ENCODE results near the gene LHX6. TPM values are rescaled to one million over a fixed set of nuclear protein-coding genes. Genes with fewer than 3 reads are reported as not detected.

Gene LHX6
- total and polyA plus RNA-seq, 9 of the 15 experiments (the other 6 are each of a cell fraction or from before 2014, with no cell fraction given): 2.8 to 16.3 (median 7.9) TPM

DNA sequence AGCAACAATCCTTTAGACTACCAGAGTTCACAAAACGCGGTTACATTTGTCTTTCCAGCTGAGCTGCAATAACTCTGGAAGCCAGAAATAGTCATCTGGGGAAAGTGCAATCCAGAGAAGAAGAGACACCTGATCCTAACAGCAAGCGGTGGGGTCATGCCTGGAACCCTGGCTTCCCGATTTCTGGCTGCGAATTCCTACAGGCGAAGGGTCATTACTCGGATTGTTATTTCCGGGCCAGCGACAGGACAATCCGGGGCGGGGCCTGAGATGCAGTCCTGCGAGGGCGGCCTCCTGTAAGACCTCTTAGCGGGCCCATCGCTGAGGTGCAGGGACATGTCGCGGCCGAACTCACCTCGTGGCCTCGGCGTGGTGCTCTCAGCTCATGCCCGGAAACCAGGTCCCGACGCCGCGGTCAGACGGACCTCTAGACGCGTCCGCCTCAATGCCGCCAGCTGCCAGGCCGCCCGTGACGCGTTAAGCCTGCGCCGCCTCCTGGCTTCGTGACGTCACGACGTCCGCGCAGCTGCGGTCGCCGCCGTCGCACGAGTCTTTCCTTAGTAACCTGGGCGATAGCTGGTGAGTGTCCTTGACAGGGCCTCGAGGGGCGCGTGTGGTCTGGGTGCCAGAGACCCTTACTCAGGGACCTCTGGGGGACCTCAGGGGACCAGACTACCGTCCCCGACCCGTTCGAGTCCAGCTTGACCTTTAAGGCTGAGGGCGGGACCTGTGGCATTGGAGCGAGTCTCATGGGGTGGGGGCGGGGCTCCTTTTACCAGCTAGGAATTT lies 35.8 kb upstream of the LHX6 start, which contains the start of the genes MRRF and RBM18:
Gene MRRF (plus strand): TSS at position 523 of the 789 bp plus-strand sequence. CDS start 6,010 bp downstream, outside the sequence.
Gene RBM18 (minus strand): TSS at position 481 of the 789 bp plus-strand sequence. CDS start 3,348 bp downstream, outside the sequence.
- no peaks in the 10 kb centered on the region for H3K9me3 ChIP-seq (replicated peaks; ENCODE audit: control insufficient read depth, insufficient read depth, low read depth, low read length)
- POLR2A ChIA-PET: interaction anchor here (0.6 to 3.9 kb wide), 12 partner anchors 10 to 110 kb away, joined by 3 to 18 read pairs (median 4); no protein-coding TSS in a partner anchor
- no peaks in the 10 kb centered on the region for H3K9me1 ChIP-seq (ENCODE audit: control insufficient read depth, insufficient read depth, low read length)
- H3K4me1 ChIP-seq (replicated peaks in 1 of 2; ENCODE audit: control insufficient read depth in 2 of 2, insufficient read depth in 2 of 2, low read length in 2 of 2): peaks cover 0 to 26% of the 10 kb centered on the region in 2 experiments; a peak in 2 of 5 replicates
- no peaks in the 10 kb centered on the region for H4K20me1 ChIP-seq (replicated peaks; ENCODE audit: control insufficient read depth, insufficient read depth, low read length)
- ATAC-seq (peak; percentile 89), DNase-seq (ENCODE audit: extremely low read depth in 1 of 4, low spot score in 3 of 4) (peak; percentile 89 to 96 (median 90)), FAIRE-seq (peak; percentile 81)
- CTCF ChIA-PET (ENCODE audit: low intra/inter-chr PET ratio): no interaction called here
- H3K79me2 ChIP-seq (ENCODE audit: control insufficient read depth, insufficient read depth, low read length): peaks cover 82% of the 10 kb centered on the region
- in situ Hi-C loops (cut with MboI) (no loop called here), intact Hi-C loops (cut with micrococcal nuclease) (loop anchor here (2.0 to 5.0 kb wide), 2 partner anchors 52 to 107 kb away; partner anchors contain the start of genes MORN5 and NDUFA8)
- H3K27ac ChIP-seq (ENCODE audit: extremely low read depth, low read depth, low read length): peak within 1 kb of the TSS; percentile 94
- peak within 1 kb of the TSS; percentile 90 for H2AFZ ChIP-seq (ENCODE audit: low read depth, low read length)
- H3K4me3 ChIP-seq: peak within 1 kb of the TSS; percentile 85
- peaks cover 63% of the 10 kb centered on the region for H3K36me3 ChIP-seq (ENCODE audit: control insufficient read depth, insufficient read depth, low read length)
- under 1% methylated on average over 59 of the region's 60 CpGs for WGBS (ENCODE audit: insufficient coverage, low coverage, missing lambda C conversion rate)
- peak within 1 kb of the TSS; percentile 97 for H3K4me2 ChIP-seq (ENCODE audit: insufficient read depth, low read length)
- no peaks in the 10 kb centered on the region for H3K27me3 ChIP-seq (ENCODE audit: control insufficient read depth in 2 of 2, insufficient read depth in 2 of 2, low read length in 2 of 2)
- peak within 1 kb of the TSS; percentile 95 for H3K9ac ChIP-seq (ENCODE audit: insufficient read depth in 1 of 2, low read depth in 2 of 2, low read length in 2 of 2)
- TSS peak; percentile 63 for BruUV-seq (replicated peaks)
- TF ChIP-seq ZNF830 (CRISPR knock-in tag; IDR thresholded peaks at IDR 0.05) (no peak), CCNT2 (IDR thresholded peaks at IDR 0.05; ENCODE audit: borderline replicate concordance, extremely low read depth, insufficient read length, low read depth, low read length) (no peak), RBM22 (IDR thresholded peaks at IDR 0.05; ENCODE audit: low read depth, low read length, poor library complexity, severe bottlenecking) (no peak), ZNF174 (CRISPR knock-in tag; IDR thresholded peaks at IDR 0.05) (no peak), MECOM (CRISPR knock-in tag; IDR thresholded peaks at IDR 0.05) (no peak), CEBPG (CRISPR knock-in tag; IDR thresholded peaks at IDR 0.05) (0 out of 2 replicates have a peak, but pooled peaks have one; percentile 1), CEBPG (tag; conservative IDR thresholded peaks at IDR 0.05 in 1 of 2, IDR thresholded peaks at IDR 0.05 in 1 of 2) (no peak), XRCC4 (IDR thresholded peaks at IDR 0.05; ENCODE audit: extremely low read depth, insufficient read depth, insufficient read length) (no peak), XRCC3 (IDR thresholded peaks at IDR 0.05) (no peak)
- TF ChIP-seq, protein P1, sequence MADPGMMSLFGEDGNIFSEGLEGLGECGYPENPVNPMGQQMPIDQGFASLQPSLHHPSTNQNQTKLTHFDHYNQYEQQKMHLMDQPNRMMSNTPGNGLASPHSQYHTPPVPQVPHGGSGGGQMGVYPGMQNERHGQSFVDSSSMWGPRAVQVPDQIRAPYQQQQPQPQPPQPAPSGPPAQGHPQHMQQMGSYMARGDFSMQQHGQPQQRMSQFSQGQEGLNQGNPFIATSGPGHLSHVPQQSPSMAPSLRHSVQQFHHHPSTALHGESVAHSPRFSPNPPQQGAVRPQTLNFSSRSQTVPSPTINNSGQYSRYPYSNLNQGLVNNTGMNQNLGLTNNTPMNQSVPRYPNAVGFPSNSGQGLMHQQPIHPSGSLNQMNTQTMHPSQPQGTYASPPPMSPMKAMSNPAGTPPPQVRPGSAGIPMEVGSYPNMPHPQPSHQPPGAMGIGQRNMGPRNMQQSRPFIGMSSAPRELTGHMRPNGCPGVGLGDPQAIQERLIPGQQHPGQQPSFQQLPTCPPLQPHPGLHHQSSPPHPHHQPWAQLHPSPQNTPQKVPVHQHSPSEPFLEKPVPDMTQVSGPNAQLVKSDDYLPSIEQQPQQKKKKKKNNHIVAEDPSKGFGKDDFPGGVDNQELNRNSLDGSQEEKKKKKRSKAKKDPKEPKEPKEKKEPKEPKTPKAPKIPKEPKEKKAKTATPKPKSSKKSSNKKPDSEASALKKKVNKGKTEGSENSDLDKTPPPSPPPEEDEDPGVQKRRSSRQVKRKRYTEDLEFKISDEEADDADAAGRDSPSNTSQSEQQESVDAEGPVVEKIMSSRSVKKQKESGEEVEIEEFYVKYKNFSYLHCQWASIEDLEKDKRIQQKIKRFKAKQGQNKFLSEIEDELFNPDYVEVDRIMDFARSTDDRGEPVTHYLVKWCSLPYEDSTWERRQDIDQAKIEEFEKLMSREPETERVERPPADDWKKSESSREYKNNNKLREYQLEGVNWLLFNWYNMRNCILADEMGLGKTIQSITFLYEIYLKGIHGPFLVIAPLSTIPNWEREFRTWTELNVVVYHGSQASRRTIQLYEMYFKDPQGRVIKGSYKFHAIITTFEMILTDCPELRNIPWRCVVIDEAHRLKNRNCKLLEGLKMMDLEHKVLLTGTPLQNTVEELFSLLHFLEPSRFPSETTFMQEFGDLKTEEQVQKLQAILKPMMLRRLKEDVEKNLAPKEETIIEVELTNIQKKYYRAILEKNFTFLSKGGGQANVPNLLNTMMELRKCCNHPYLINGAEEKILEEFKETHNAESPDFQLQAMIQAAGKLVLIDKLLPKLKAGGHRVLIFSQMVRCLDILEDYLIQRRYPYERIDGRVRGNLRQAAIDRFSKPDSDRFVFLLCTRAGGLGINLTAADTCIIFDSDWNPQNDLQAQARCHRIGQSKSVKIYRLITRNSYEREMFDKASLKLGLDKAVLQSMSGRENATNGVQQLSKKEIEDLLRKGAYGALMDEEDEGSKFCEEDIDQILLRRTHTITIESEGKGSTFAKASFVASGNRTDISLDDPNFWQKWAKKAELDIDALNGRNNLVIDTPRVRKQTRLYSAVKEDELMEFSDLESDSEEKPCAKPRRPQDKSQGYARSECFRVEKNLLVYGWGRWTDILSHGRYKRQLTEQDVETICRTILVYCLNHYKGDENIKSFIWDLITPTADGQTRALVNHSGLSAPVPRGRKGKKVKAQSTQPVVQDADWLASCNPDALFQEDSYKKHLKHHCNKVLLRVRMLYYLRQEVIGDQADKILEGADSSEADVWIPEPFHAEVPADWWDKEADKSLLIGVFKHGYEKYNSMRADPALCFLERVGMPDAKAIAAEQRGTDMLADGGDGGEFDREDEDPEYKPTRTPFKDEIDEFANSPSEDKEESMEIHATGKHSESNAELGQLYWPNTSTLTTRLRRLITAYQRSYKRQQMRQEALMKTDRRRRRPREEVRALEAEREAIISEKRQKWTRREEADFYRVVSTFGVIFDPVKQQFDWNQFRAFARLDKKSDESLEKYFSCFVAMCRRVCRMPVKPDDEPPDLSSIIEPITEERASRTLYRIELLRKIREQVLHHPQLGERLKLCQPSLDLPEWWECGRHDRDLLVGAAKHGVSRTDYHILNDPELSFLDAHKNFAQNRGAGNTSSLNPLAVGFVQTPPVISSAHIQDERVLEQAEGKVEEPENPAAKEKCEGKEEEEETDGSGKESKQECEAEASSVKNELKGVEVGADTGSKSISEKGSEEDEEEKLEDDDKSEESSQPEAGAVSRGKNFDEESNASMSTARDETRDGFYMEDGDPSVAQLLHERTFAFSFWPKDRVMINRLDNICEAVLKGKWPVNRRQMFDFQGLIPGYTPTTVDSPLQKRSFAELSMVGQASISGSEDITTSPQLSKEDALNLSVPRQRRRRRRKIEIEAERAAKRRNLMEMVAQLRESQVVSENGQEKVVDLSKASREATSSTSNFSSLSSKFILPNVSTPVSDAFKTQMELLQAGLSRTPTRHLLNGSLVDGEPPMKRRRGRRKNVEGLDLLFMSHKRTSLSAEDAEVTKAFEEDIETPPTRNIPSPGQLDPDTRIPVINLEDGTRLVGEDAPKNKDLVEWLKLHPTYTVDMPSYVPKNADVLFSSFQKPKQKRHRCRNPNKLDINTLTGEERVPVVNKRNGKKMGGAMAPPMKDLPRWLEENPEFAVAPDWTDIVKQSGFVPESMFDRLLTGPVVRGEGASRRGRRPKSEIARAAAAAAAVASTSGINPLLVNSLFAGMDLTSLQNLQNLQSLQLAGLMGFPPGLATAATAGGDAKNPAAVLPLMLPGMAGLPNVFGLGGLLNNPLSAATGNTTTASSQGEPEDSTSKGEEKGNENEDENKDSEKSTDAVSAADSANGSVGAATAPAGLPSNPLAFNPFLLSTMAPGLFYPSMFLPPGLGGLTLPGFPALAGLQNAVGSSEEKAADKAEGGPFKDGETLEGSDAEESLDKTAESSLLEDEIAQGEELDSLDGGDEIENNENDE (IDR thresholded peaks at IDR 0.05; ENCODE audit: low read depth, low read length): no peak

Data from K562 (cell line).